HepG2 (cell line): ENCODE data around the gene HACE1. TPM values are rescaled to one million over a fixed set of nuclear protein-coding genes. Genes with fewer than 3 reads are reported as not detected.
"Not testable (repeated sequence)": the region's sequence is repeated elsewhere in the genome, so short reads cannot be mapped to it uniquely, and the experiment has no call there.

Source experiments
- ATAC-seq: fragments of 200-7000 bp; cut with Tn5 transposase; 3 replicates; pipeline ENCODE4 v1.9.1; 2020; ENCODE audit warnings: mild to moderate bottlenecking, moderate library complexity
- BruUV-seq: library from RNA; stranded (reverse); fragments of 400-500 nt; replicated peaks from 2 replicates; lab custom pipeline; 2021; lab: Mats Ljungman, UMichigan
- CTCF ChIA-PET: fragments of 300-600 bp; formaldehyde crosslinking; extraction: SDS; loops from one replicate; lab custom pipeline; 2021; ENCODE audit warnings: low total read pairs, inconsistent platforms, low intra/inter-chr PET ratio; lab: Yijun Ruan, JAX
- POLR2A ChIA-PET: fragments of 350-600 bp; sonication (Branson Sonifier 250); formaldehyde crosslinking; loops from one replicate; lab custom pipeline; 2020; ENCODE audit warnings: antibody characterized with exemption, inconsistent platforms; lab: Yijun Ruan, JAX
- DNase-seq: peaks from one replicate; pipeline ENCODE4 v3.0.0-alpha.2; 2015; ENCODE audit warnings: low spot score
- FAIRE-seq: peaks from 3 replicates; lab custom pipeline; 2011; peaks lifted over from hg19 to GRCh38; lab: Jason Lieb, UNC
- H2AFZ ChIP-seq: one replicate; pipeline ENCODE4 v1.6.1; 2011; ENCODE audit warnings: low read length, inconsistent platforms
- H3K27ac ChIP-seq: fragments of 300-600 bp; 3 replicates; pipeline ENCODE4 v1.8.0; 2011; ENCODE audit warnings: mixed run types, mild to moderate bottlenecking, mixed read lengths, low read length, inconsistent platforms; ENCODE audit not compliant: insufficient read depth; ENCODE audit errors: extremely low read length
- H3K27me3 ChIP-seq, 2 experiments: fragments of 200-600 bp in 1 of 2; 2 replicates in 1 of 2; 3 replicates in 1 of 2; pipeline versions ENCODE4 v1.6.0 to v1.8.0; 2011; ENCODE audit warnings: low read length in 2 of 2, mild to moderate bottlenecking in 2 of 2, moderate library complexity in 2 of 2, inconsistent platforms in 1 of 2; ENCODE audit not compliant: insufficient read depth in 2 of 2, control insufficient read depth in 1 of 2
- H3K36me3 ChIP-seq, 2 experiments: fragments of 200-600 bp in 1 of 2; replicated peaks in 1 of 2; 2 replicates in 1 of 2; 3 replicates in 1 of 2; pipeline versions ENCODE4 v1.5.1 to v1.8.0; 2011; ENCODE audit warnings: low read length in 2 of 2, inconsistent platforms in 1 of 2; ENCODE audit not compliant: insufficient read depth in 2 of 2, control insufficient read depth in 1 of 2
- H3K4me1 ChIP-seq: 2 replicates; pipeline ENCODE4 v1.5.1; 2012; ENCODE audit warnings: low read length, inconsistent platforms; ENCODE audit not compliant: insufficient read depth
- H3K4me2 ChIP-seq: 2 replicates; pipeline ENCODE4 v1.6.0; 2011; ENCODE audit warnings: low read depth, low read length, inconsistent platforms
- H3K4me3 ChIP-seq, 3 experiments: fragments of 200-600 bp in 1 of 3; sonication (generic), shearing (Covaris generic) in 1 of 3; replicated peaks in 1 of 3; 2 replicates each; pipeline ENCODE4 v1.5.1; 2011 to 2016; ENCODE audit warnings: low read length in 3 of 3, inconsistent platforms in 2 of 3, low read depth in 2 of 3, mild to moderate bottlenecking in 2 of 3, control low read depth in 1 of 3, mixed read lengths in 1 of 3; ENCODE audit not compliant: insufficient read depth in 1 of 3
- H3K79me2 ChIP-seq: one replicate; pipeline ENCODE4 v1.6.1; 2011; ENCODE audit warnings: low read length, inconsistent platforms; ENCODE audit not compliant: insufficient read depth
- H3K9ac ChIP-seq: 2 replicates; pipeline ENCODE4 v1.6.0; 2011; ENCODE audit warnings: mild to moderate bottlenecking, low read depth, low read length, inconsistent platforms; ENCODE audit not compliant: insufficient read depth
- H3K9me3 ChIP-seq: 2 replicates; pipeline ENCODE4 v1.5.1; 2012; ENCODE audit warnings: mild to moderate bottlenecking, low read length
- H4K20me1 ChIP-seq: 2 replicates; pipeline ENCODE4 v1.6.0; 2011; ENCODE audit warnings: inconsistent platforms, mild to moderate bottlenecking, low read length, moderate library complexity; ENCODE audit not compliant: insufficient read depth
- MAFF ChIP-seq: IDR thresholded peaks from 2 replicates; pipeline ENCODE4 v1.6.1; 2011; ENCODE audit warnings: low read depth, low read length, improper control_type of control experiment
- MAFK ChIP-seq, 2 experiments: IDR thresholded peaks in 1 of 2; conservative IDR thresholded peaks in 1 of 2; 2 replicates each; pipeline ENCODE4 v1.6.1; 2011; ENCODE audit warnings: improper control_type of control experiment in 2 of 2, low read length in 2 of 2
- WGBS: methylation state at CpG from one replicate; pipeline ENCODE4 v1.1.6; 2017; ENCODE audit warnings: low lambda C conversion rate; 5-methylcytosine and 5-hydroxymethylcytosine counted together
- in situ Hi-C: cut with HindIII; loops from 2 replicates; pipeline ENCODE4 v1.10.0; 2017; ENCODE audit warnings: low pct_unique_long_range_greater_than_20kb; ENCODE audit not compliant: extremely low pct_ligation_motif_present
- intact Hi-C: fragments of 100-400 bp; cut with micrococcal nuclease; formaldehyde crosslinking; loops from one replicate; pipeline ENCODE4 v1.10.0; 2022; ENCODE audit not compliant: unreplicated experiment
- polyA plus RNA-seq, 8 experiments: library from polyadenylated mRNA; depleted of rRNA in 3 of 8; stranded (reverse) in 7 of 8; unstranded in 1 of 8; fragments of >200 nt; fragmentation: Illumina TruSeq in 4 of 8; extraction: Trizol in 4 of 8; gene quantifications; 2 replicates each; pipeline versions ENCODE4 v1.2.1 to v1.2.3, GENCODE V29; 2011 to 2016; ENCODE audit warnings: low read depth in 4 of 8, missing spikeins in 1 of 8, mixed read lengths in 1 of 8; ENCODE audit not compliant: insufficient read depth in 1 of 8
- total RNA-seq, 5 experiments: library from RNA; depleted of rRNA; stranded (reverse); fragments of >200 nt; fragmentation: Illumina TruSeq; extraction: Trizol; gene quantifications; 2 replicates each; pipeline ENCODE4 v1.2.3, GENCODE V29; 2016; ENCODE audit warnings: low read depth in 1 of 5
- TF ChIP-seq, protein P1 (sequence below): IDR thresholded peaks from 2 replicates; pipeline ENCODE4 v1.6.1; 2016; ENCODE audit warnings: mild to moderate bottlenecking

The HACE1 gene
- total and polyA plus RNA-seq, 2 of the 13 experiments (the other 11 are each of a cell fraction or from before 2014, with no cell fraction given), result 8.9 to 11.4 TPM

DNA sequence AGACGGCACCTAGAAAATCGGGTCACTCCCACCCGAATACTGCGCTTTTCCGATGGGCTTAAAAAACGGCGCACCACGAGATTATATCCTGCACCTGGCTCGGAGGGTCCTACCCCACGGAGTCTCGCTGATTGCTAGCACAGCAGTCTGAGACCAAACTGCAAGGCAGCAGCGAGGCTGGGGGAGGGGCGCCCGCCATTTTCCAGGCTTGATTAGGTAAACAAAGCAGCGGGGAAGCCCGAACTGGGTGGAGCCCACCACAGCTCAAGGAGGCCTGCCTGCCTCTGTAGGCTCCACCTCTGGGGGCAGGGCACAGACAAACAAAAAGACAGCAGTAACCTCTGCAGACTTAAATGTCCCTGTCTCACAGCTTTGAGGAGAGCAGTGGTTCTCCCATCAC is 122.2 kb downstream of the HACE1 start:
- CTCF ChIA-PET, FAIRE-seq: not testable (repeated sequence)

DNA sequence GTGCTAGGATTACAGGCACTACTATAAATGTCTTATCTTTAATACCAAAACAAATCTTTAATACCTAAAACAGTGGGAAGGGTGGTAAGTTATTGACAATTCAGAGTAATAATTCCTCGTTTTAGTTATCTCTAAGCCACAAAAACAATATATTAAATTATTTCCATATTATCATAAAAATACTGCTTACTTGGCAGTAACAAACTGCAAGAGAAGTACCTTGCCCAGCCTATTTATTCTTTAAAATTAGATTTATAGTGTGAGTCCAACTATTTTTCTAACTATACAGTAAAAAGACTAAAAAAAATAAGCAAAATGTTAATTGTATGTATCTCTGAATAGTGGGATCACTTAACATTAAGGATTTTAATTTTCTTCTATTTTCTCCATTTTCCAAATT is 123.2 kb downstream of the HACE1 start:
- BruUV-seq, result no TSS peak
- Histone ChIP-seq H3K4me1 (no peaks in the 10 kb centered on the region), H3K27ac (no peak overlapping the region), H4K20me1 (no peaks in the 10 kb centered on the region), H3K4me2 (no peak overlapping the region), H3K9ac (no peak overlapping the region), H3K27me3 (no peaks in the 10 kb centered on the region), H2AFZ (no peak overlapping the region), H3K9me3 (no peaks in the 10 kb centered on the region), H3K79me2 (no peaks in the 10 kb centered on the region), H3K36me3 (no peaks in the 10 kb centered on the region), H3K4me3 (no peak overlapping the region)
- WGBS, result 92% methylated on average over 1 of the region's 1 CpG
- ChIA-PET POLR2A (no interaction called here), CTCF (no interaction called here)
- intact Hi-C loops (no loop called here), in situ Hi-C loops (no loop called here)
- TF ChIP-seq, protein P1, sequence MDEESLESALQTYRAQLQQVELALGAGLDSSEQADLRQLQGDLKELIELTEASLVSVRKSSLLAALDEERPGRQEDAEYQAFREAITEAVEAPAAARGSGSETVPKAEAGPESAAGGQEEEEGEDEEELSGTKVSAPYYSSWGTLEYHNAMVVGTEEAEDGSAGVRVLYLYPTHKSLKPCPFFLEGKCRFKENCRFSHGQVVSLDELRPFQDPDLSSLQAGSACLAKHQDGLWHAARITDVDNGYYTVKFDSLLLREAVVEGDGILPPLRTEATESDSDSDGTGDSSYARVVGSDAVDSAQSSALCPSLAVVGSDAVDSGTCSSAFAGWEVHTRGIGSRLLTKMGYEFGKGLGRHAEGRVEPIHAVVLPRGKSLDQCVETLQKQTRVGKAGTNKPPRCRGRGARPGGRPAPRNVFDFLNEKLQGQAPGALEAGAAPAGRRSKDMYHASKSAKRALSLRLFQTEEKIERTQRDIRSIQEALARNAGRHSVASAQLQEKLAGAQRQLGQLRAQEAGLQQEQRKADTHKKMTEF (CRISPR knock-in tag), result no peak
- TF ChIP-seq MAFF (peak; percentile 51), MAFK (conservative IDR thresholded peaks at IDR 0.05 in 1 of 2, IDR thresholded peaks at IDR 0.05 in 1 of 2; ENCODE audit: low read length in 2 of 2) (peak; percentile 20 to 64; a peak in 2 of 4 replicates)
- FAIRE-seq, result no peak
- no peak for DNase-seq
- no peak for ATAC-seq

More for the DNA sequence above, 122.2 kb downstream of the HACE1 start:
- H3K9ac ChIP-seq, in situ Hi-C loops, DNase-seq, H3K4me2 ChIP-seq, H3K27me3 ChIP-seq, intact Hi-C loops, H3K4me3 ChIP-seq, POLR2A ChIA-PET, H4K20me1 ChIP-seq, H3K36me3 ChIP-seq, ATAC-seq, H2AFZ ChIP-seq, H3K9me3 ChIP-seq, H3K27ac ChIP-seq, BruUV-seq, H3K4me1 ChIP-seq, H3K79me2 ChIP-seq: not testable (repeated sequence)
- 96% methylated on average over 11 of the region's 16 CpGs for WGBS
